Panc1 (cell line): ENCODE measurements around the gene AHSP.

ENCODE experiments used
- CTCF ChIP-seq: fragments of 450-650 bp; IDR thresholded peaks from 2 replicates; pipeline ENCODE4 v1.5.1; 2017; ENCODE audit warnings: mild to moderate bottlenecking
- POLR2AphosphoS5 ChIP-seq: IDR thresholded peaks from 2 replicates; pipeline ENCODE4 v1.6.1; 2012; ENCODE audit warnings: mild to moderate bottlenecking, low read depth, low read length, moderate library complexity

DNA sequence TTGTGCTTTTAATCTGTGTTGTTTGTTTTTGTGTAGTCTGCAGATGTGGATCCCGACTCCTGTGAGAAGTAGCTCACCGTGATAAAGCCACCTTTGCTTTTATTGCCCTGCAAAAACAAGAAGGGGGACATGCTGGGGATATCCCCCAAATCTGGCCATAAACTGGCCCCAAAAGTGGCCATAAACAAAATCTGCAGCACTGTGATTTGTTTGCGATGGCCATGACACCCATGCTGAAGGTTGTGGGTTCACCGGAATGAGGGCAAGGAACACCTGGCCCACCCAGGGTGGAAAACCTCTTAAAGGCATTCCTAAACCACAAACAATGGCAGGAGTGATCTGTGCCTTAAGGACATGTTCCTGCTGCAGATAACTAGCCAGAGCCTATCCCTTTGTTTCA lies 15.1 kb downstream of the AHSP start:
- TF ChIP-seq CTCF, result no peak
- no peak for TF ChIP-seq POLR2AphosphoS5
